Lower leg skin (tissue), 3 donors: ENCODE measurements around the gene ASB6.

ENCODE experiments used
- POLR2A ChIP-seq, 2 donors: fragments of 450-650 bp; IDR thresholded peaks; one replicate each; pipeline ENCODE4 v1.6.1; 2016 to 2017; ENCODE audit warnings: antibody characterized with exemption in 2 of 2, mild to moderate bottlenecking in 1 of 2, moderate library complexity in 1 of 2
- TF ChIP-seq, protein P1 (sequence below), 3 donors: fragments of 450-650 bp; IDR thresholded peaks; one replicate each; pipeline ENCODE4 v1.5.1; 2016; ENCODE audit warnings: antibody characterized with exemption in 3 of 3, mild to moderate bottlenecking in 3 of 3, moderate library complexity in 2 of 3

DNA sequence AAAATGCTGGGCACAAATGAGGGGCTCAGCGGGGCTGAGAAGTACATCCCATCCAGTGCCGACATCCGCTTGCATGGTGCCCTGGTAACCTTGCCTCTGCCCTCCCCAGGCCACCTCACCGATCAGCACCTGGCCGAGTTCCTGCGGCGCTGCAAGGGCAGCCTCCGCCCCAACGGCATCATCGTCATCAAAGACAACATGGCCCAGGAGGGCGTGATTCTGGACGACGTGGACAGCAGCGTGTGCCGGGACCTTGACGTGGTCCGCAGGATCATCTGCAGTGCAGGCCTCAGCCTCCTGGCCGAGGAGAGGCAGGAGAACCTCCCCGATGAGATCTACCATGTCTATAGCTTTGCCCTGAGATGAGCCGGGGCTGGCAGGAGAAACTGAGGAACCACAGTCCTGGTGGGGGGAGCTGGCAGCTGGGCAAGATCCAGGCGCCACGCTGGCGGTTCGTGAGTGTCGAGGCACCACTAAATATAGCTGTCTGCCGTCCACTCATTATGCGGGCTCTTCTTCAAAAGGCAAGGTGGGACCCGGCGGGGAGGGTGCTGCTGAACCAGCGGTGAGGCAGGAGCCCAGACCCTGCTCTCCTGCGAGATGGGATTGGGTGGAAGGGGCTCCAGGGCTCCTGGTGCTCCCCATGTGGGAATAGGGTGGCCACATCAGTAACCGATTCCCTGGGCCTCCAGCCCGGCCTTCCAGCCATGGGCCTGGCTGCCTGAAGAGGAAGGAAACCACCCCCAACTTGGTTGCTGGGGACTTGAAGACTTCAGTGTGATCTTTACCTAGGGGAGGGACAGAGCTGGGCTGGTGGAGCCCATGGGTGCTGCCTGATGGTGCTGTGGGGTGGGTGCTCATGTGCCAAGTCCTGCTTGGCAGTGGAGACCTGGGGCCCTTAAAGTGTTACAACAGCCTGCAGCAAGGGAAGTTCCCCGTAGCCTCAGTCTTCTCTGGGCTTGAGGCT lies 6.6 kb downstream of the ASB6 start:
- TF ChIP-seq, protein P1, sequence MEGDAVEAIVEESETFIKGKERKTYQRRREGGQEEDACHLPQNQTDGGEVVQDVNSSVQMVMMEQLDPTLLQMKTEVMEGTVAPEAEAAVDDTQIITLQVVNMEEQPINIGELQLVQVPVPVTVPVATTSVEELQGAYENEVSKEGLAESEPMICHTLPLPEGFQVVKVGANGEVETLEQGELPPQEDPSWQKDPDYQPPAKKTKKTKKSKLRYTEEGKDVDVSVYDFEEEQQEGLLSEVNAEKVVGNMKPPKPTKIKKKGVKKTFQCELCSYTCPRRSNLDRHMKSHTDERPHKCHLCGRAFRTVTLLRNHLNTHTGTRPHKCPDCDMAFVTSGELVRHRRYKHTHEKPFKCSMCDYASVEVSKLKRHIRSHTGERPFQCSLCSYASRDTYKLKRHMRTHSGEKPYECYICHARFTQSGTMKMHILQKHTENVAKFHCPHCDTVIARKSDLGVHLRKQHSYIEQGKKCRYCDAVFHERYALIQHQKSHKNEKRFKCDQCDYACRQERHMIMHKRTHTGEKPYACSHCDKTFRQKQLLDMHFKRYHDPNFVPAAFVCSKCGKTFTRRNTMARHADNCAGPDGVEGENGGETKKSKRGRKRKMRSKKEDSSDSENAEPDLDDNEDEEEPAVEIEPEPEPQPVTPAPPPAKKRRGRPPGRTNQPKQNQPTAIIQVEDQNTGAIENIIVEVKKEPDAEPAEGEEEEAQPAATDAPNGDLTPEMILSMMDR (IDR thresholded peaks at IDR 0.05) = no peak
- no peak for TF ChIP-seq POLR2A (IDR thresholded peaks at IDR 0.05)
